WTC11 (cell line): ENCODE results near the gene CAPN7. TPM values are rescaled to one million over a fixed set of nuclear protein-coding genes. Genes with fewer than 3 reads are reported as not detected.

Experiments used
- ATAC-seq: fragments of 200-7000 bp; cut with Tn5 transposase; 2 replicates; pipeline ENCODE4 v1.10.0; 2021; ENCODE audit warnings: mild to moderate bottlenecking, moderate library complexity
- CTCF ChIA-PET: fragments of 300-600 bp; sonication (Branson Sonifier 250); formaldehyde crosslinking; loops from one replicate; lab custom pipeline; 2021; ENCODE audit warnings: antibody characterized with exemption; lab: Charles Lee
- POLR2A ChIA-PET: fragments of 350-600 bp; sonication (Branson Sonifier 250); formaldehyde crosslinking; loops from one replicate; lab custom pipeline; 2021; ENCODE audit warnings: antibody characterized with exemption; lab: Charles Lee
- DNase-seq: peaks from one replicate; pipeline ENCODE4 v3.0.0; 2021; ENCODE audit warnings: low spot score
- H3K27ac Mint-ChIP-seq: 2 replicates; pipeline ENCODE4 v1.8.0; 2021; ENCODE audit warnings: mixed read lengths
- H3K27me3 Mint-ChIP-seq: 2 replicates; pipeline ENCODE4 v1.8.0; 2021; ENCODE audit warnings: low read depth, mild to moderate bottlenecking, moderate library complexity, mixed read lengths
- H3K36me3 Mint-ChIP-seq: 2 replicates; pipeline ENCODE4 v1.8.0; 2021; ENCODE audit warnings: mixed read lengths
- H3K4me1 Mint-ChIP-seq: 2 replicates; pipeline ENCODE4 v1.8.0; 2022; ENCODE audit warnings: mixed read lengths
- H3K4me3 Mint-ChIP-seq: 2 replicates; pipeline ENCODE4 v1.8.0; 2021; ENCODE audit warnings: mild to moderate bottlenecking, moderate library complexity, mixed read lengths
- H3K9me3 Mint-ChIP-seq: 2 replicates; pipeline ENCODE4 v1.8.0; 2021; ENCODE audit warnings: mixed read lengths
- AR ChIP-seq: fragments of 250-450 bp; sonication (Bioruptor Pico); IDR thresholded peaks from 2 replicates; pipeline ENCODE4 v1.9.0; 2021; ENCODE audit warnings: mild to moderate bottlenecking
- ELF4 ChIP-seq: sonication (generic); formaldehyde crosslinking; IDR thresholded peaks from 2 replicates; pipeline ENCODE4 v1.8.1; 2022; ENCODE audit warnings: low read depth, mild to moderate bottlenecking, moderate library complexity, missing genetic modification reagents
- ETV6 ChIP-seq: sonication (generic); formaldehyde crosslinking; IDR thresholded peaks from 2 replicates; pipeline ENCODE4 v1.8.1; 2022; ENCODE audit warnings: mild to moderate bottlenecking, missing genetic modification reagents
- FOXJ3 ChIP-seq: sonication (generic); formaldehyde crosslinking; IDR thresholded peaks from 2 replicates; pipeline ENCODE4 v1.9.0; 2021; ENCODE audit warnings: missing genetic modification reagents, mild to moderate bottlenecking, borderline replicate concordance
- GTF2I ChIP-seq: fragments of 250-450 bp; sonication (Bioruptor Pico); conservative IDR thresholded peaks from 2 replicates; pipeline ENCODE4 v1.4.0; 2021; ENCODE audit warnings: mild to moderate bottlenecking
- JUN ChIP-seq: sonication (generic); formaldehyde crosslinking; IDR thresholded peaks from 2 replicates; pipeline ENCODE4 v1.8.0; 2023; ENCODE audit warnings: mild to moderate bottlenecking, missing genetic modification reagents
- MYBL2 ChIP-seq: sonication (generic); formaldehyde crosslinking; IDR thresholded peaks from 2 replicates; pipeline ENCODE4 v1.8.1; 2023; ENCODE audit warnings: mild to moderate bottlenecking, moderate library complexity, missing genetic modification reagents
- NFYB ChIP-seq: sonication (generic); formaldehyde crosslinking; conservative IDR thresholded peaks from 2 replicates; pipeline ENCODE4 v1.8.0; 2022; ENCODE audit warnings: low read depth, missing genetic modification reagents
- NR2C2 ChIP-seq: sonication (generic); formaldehyde crosslinking; IDR thresholded peaks from 2 replicates; pipeline ENCODE4 v1.8.0; 2022; ENCODE audit warnings: mild to moderate bottlenecking, missing genetic modification reagents
- PRDM15 ChIP-seq: sonication (generic); formaldehyde crosslinking; IDR thresholded peaks from 2 replicates; pipeline ENCODE4 v1.8.0; 2022; ENCODE audit warnings: missing genetic modification reagents
- PRRX2 ChIP-seq: fragments of 250-450 bp; sonication (Bioruptor Pico); IDR thresholded peaks from 2 replicates; pipeline ENCODE4 v1.8.0; 2021; ENCODE audit warnings: mild to moderate bottlenecking
- SP1 ChIP-seq: sonication (generic); formaldehyde crosslinking; conservative IDR thresholded peaks from 2 replicates; pipeline ENCODE4 v1.8.1; 2022; ENCODE audit warnings: missing genetic modification reagents
- TEAD1 ChIP-seq: sonication (generic); formaldehyde crosslinking; IDR thresholded peaks from 2 replicates; pipeline ENCODE4 v1.8.0; 2022; ENCODE audit warnings: mild to moderate bottlenecking, missing genetic modification reagents
- TP53 ChIP-seq: sonication (generic); formaldehyde crosslinking; IDR thresholded peaks from 2 replicates; pipeline ENCODE4 v1.8.1; 2023; ENCODE audit warnings: mild to moderate bottlenecking, missing genetic modification reagents
- ZBTB21 ChIP-seq: sonication (generic); formaldehyde crosslinking; IDR thresholded peaks from 2 replicates; pipeline ENCODE4 v1.8.1; 2023; ENCODE audit warnings: mild to moderate bottlenecking, missing genetic modification reagents, borderline replicate concordance
- ZSCAN18 ChIP-seq: fragments of 250-450 bp; sonication (Bioruptor Pico); IDR thresholded peaks from 2 replicates; pipeline ENCODE4 v2.1.2; 2022; ENCODE audit warnings: mild to moderate bottlenecking, moderate library complexity
- total RNA-seq: library from RNA; stranded (reverse); gene quantifications from 3 replicates; pipeline ENCODE4 v1.2.3, GENCODE V29; 2021
- TF ChIP-seq, protein P1 (sequence below): fragments of 250-450 bp; sonication (Bioruptor Pico); IDR thresholded peaks from 2 replicates; pipeline ENCODE4 v1.8.0; 2021; ENCODE audit warnings: mild to moderate bottlenecking
- TF ChIP-seq, protein P2 (sequence below): sonication (generic); formaldehyde crosslinking; IDR thresholded peaks from 2 replicates; pipeline ENCODE4 v1.8.0; 2022; ENCODE audit warnings: mild to moderate bottlenecking, missing genetic modification reagents
- TF ChIP-seq, protein P3 (sequence below): sonication (generic); formaldehyde crosslinking; IDR thresholded peaks from 2 replicates; pipeline ENCODE4 v1.8.0; 2023; ENCODE audit warnings: missing genetic modification reagents
- TF ChIP-seq, protein P4 (sequence below): sonication (generic); formaldehyde crosslinking; IDR thresholded peaks from 2 replicates; pipeline ENCODE4 v1.8.0; 2022; ENCODE audit warnings: mild to moderate bottlenecking, missing genetic modification reagents
- TF ChIP-seq, protein P5 (sequence below): sonication (generic); formaldehyde crosslinking; IDR thresholded peaks from 2 replicates; pipeline ENCODE4 v1.8.1; 2022; ENCODE audit warnings: mild to moderate bottlenecking, moderate library complexity, missing genetic modification reagents

CAPN7 gene
- total RNA-seq, 1 experiment from 2014 or later: 16.8 TPM

GRCh38 chr3:15262021-15262420, 56.0 kb downstream of the CAPN7 start (continued):
- TF ChIP-seq PRDM15 (CRISPR knock-in tag): no peak
- TF ChIP-seq PRRX2 (CRISPR knock-in tag): no peak
- TF ChIP-seq MYBL2: no peak
- no peak for TF ChIP-seq ELF4
- no peak for TF ChIP-seq SP1 (CRISPR knock-in tag)
- TF ChIP-seq, protein P1, sequence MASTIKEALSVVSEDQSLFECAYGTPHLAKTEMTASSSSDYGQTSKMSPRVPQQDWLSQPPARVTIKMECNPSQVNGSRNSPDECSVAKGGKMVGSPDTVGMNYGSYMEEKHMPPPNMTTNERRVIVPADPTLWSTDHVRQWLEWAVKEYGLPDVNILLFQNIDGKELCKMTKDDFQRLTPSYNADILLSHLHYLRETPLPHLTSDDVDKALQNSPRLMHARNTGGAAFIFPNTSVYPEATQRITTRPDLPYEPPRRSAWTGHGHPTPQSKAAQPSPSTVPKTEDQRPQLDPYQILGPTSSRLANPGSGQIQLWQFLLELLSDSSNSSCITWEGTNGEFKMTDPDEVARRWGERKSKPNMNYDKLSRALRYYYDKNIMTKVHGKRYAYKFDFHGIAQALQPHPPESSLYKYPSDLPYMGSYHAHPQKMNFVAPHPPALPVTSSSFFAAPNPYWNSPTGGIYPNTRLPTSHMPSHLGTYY (CRISPR knock-in tag): no peak
- TF ChIP-seq, protein P2, sequence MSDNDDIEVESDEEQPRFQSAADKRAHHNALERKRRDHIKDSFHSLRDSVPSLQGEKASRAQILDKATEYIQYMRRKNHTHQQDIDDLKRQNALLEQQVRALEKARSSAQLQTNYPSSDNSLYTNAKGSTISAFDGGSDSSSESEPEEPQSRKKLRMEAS (CRISPR knock-in tag): no peak
- no peak for TF ChIP-seq AR (CRISPR knock-in tag)
- TF ChIP-seq, protein P3, sequence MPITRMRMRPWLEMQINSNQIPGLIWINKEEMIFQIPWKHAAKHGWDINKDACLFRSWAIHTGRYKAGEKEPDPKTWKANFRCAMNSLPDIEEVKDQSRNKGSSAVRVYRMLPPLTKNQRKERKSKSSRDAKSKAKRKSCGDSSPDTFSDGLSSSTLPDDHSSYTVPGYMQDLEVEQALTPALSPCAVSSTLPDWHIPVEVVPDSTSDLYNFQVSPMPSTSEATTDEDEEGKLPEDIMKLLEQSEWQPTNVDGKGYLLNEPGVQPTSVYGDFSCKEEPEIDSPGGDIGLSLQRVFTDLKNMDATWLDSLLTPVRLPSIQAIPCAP (CRISPR knock-in tag): no peak
- TF ChIP-seq, protein P4, sequence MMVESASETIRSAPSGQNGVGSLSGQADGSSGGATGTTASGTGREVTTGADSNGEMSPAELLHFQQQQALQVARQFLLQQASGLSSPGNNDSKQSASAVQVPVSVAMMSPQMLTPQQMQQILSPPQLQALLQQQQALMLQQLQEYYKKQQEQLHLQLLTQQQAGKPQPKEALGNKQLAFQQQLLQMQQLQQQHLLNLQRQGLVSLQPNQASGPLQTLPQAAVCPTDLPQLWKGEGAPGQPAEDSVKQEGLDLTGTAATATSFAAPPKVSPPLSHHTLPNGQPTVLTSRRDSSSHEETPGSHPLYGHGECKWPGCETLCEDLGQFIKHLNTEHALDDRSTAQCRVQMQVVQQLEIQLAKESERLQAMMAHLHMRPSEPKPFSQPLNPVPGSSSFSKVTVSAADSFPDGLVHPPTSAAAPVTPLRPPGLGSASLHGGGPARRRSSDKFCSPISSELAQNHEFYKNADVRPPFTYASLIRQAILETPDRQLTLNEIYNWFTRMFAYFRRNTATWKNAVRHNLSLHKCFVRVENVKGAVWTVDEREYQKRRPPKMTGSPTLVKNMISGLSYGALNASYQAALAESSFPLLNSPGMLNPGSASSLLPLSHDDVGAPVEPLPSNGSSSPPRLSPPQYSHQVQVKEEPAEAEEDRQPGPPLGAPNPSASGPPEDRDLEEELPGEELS (CRISPR knock-in tag): no peak
- no peak for TF ChIP-seq TP53 (CRISPR knock-in tag)

DNA sequence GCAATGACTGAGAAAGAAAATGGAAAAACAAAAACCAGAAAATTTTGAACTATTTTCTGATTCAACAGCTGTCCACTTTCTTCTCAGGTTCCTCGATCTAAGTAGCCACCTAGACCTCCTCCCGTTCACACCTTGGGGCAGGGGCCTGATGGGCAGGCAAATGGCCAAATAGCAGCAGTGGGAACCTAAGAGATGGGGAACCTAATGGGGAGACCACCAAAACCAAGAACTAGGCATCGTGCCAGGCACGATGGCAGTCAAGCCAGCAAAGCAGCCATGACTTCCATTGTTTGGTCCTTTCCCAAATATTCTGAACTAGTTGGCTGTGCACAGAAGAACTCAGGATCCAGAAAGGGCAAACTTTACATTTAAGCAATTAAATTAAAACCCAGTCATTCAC, 57.1 kb downstream of the CAPN7 start:
- peaks cover 4% of the 10 kb centered on the region; the same call in 1 of the 2 replicates for H3K36me3 Mint-ChIP-seq
- no peak overlapping the region for H3K4me3 Mint-ChIP-seq
- DNase-seq: no peak
- H3K27me3 Mint-ChIP-seq: no peaks in the 10 kb centered on the region
- ATAC-seq: no peak
- H3K27ac Mint-ChIP-seq: no peak overlapping the region
- CTCF ChIA-PET: no interaction called here
- H3K9me3 Mint-ChIP-seq: no peaks in the 10 kb centered on the region
- POLR2A ChIA-PET: no interaction called here
- H3K4me1 Mint-ChIP-seq: no peaks in the 10 kb centered on the region
- TF ChIP-seq ETV6 (no peak), NFYB (CRISPR knock-in tag) (no peak), ZSCAN18 (no peak), FOXJ3 (CRISPR knock-in tag) (no peak), TEAD1 (no peak), JUN (CRISPR knock-in tag) (no peak), GTF2I (no peak), NR2C2 (no peak), ZBTB21 (CRISPR knock-in tag) (no peak), TP53 (CRISPR knock-in tag) (no peak)
- TF ChIP-seq, protein P5, sequence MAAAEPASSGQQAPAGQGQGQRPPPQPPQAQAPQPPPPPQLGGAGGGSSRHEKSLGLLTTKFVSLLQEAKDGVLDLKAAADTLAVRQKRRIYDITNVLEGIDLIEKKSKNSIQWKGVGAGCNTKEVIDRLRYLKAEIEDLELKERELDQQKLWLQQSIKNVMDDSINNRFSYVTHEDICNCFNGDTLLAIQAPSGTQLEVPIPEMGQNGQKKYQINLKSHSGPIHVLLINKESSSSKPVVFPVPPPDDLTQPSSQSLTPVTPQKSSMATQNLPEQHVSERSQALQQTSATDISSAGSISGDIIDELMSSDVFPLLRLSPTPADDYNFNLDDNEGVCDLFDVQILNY (CRISPR knock-in tag): no peak
- TF ChIP-seq, protein P4 (CRISPR knock-in tag): no peak
